Measurements from ENCODE around the gene PTBP1.
"Not testable (repeated sequence)": the region's sequence is repeated elsewhere in the genome, so short reads cannot be mapped to it uniquely, and the experiment has no call there.

The PTBP1 gene

GRCh38 chr19:845707-846521, 48.7 kb downstream of the PTBP1 start:
- no peaks in the 10 kb centered on the region for H3K79me2 ChIP-seq (ENCODE audit: low read length)

GRCh38 chr19:848386-848921, 51.2 kb downstream of the PTBP1 start:
- Histone ChIP-seq H3K9me2 (replicated peaks; ENCODE audit: insufficient read depth, low read length) (no peaks in the 10 kb centered on the region), H3K79me2 (ENCODE audit: low read length) (no peaks in the 10 kb centered on the region), H3K27me3 (replicated peaks; ENCODE audit: insufficient read depth, low read length) (peaks cover 89% of the 10 kb centered on the region), H3K9me3 (replicated peaks; ENCODE audit: insufficient read depth, low read length) (no peaks in the 10 kb centered on the region), H3K4me3 (ENCODE audit: low read length) (no peak overlapping the region), H3F3A (ENCODE audit: insufficient read depth, low read length) (peaks cover 9% of the 10 kb centered on the region), H3K27ac (ENCODE audit: low read length) (no peak overlapping the region), H2AFZ (ENCODE audit: low read length) (no peak overlapping the region), H3K4me2 (ENCODE audit: low read depth, low read length) (no peak overlapping the region), H3K9ac (ENCODE audit: low read length) (no peak overlapping the region), H3K36me3 (replicated peaks; ENCODE audit: insufficient read depth, low read length) (no peaks in the 10 kb centered on the region), H4K20me1 (ENCODE audit: insufficient read depth, low read length) (no peaks in the 10 kb centered on the region), H3K4me1 (ENCODE audit: low read length) (peaks cover 8% of the 10 kb centered on the region; the same call in 1 of the 2 replicates)
- TF ChIP-seq EZH2phosphoT487 (IDR thresholded peaks at IDR 0.05; ENCODE audit: low read length), result no peak
- no peak for TF ChIP-seq CTCF (IDR thresholded peaks at IDR 0.05; ENCODE audit: low read length)
- TF ChIP-seq EZH2 (optimal IDR thresholded peaks at IDR 0.05; ENCODE audit: low read depth, low read length), result no peak
- no peak for DNase-seq

More at GRCh38 chr19:845707-846521, 48.7 kb downstream of the PTBP1 start:
- Histone ChIP-seq H3K4me1 (ENCODE audit: low read length) (peaks cover 8% of the 10 kb centered on the region; the same call in 1 of the 2 replicates), H3K9me2 (replicated peaks; ENCODE audit: insufficient read depth, low read length) (no peaks in the 10 kb centered on the region), H3F3A (ENCODE audit: insufficient read depth, low read length) (peaks cover 9% of the 10 kb centered on the region), H3K36me3 (replicated peaks; ENCODE audit: insufficient read depth, low read length) (no peaks in the 10 kb centered on the region), H3K9me3 (replicated peaks; ENCODE audit: insufficient read depth, low read length) (no peaks in the 10 kb centered on the region), H2AFZ (ENCODE audit: low read length) (no peak overlapping the region), H3K27ac (ENCODE audit: low read length) (no peak overlapping the region), H3K4me3 (ENCODE audit: low read length) (no peak overlapping the region), H4K20me1 (ENCODE audit: insufficient read depth, low read length) (no peaks in the 10 kb centered on the region), H3K4me2 (ENCODE audit: low read depth, low read length) (peak overlapping the region; percentile 49; the same call in 1 of the 2 replicates), H3K27me3 (replicated peaks; ENCODE audit: insufficient read depth, low read length) (peaks cover 81% of the 10 kb centered on the region), H3K9ac (ENCODE audit: low read length) (no peak overlapping the region)
- TF ChIP-seq EZH2 (optimal IDR thresholded peaks at IDR 0.05; ENCODE audit: low read depth, low read length) (no peak), CTCF (IDR thresholded peaks at IDR 0.05; ENCODE audit: low read length) (no peak), EZH2phosphoT487 (IDR thresholded peaks at IDR 0.05; ENCODE audit: low read length) (no peak)
- no peak for DNase-seq

GRCh38 chr19:849195-849594, 51.9 kb downstream of the PTBP1 start:
- H3K27ac ChIP-seq (ENCODE audit: low read length); H3K4me1 ChIP-seq (ENCODE audit: low read length); H2AFZ ChIP-seq (ENCODE audit: low read length); H3K9me2 ChIP-seq (replicated peaks; ENCODE audit: insufficient read depth, low read length); H3F3A ChIP-seq (ENCODE audit: insufficient read depth, low read length); H3K4me2 ChIP-seq (ENCODE audit: low read depth, low read length); H3K9ac ChIP-seq (ENCODE audit: low read length); H3K4me3 ChIP-seq (ENCODE audit: low read length); DNase-seq; H3K79me2 ChIP-seq (ENCODE audit: low read length); H4K20me1 ChIP-seq (ENCODE audit: insufficient read depth, low read length); H3K36me3 ChIP-seq (replicated peaks; ENCODE audit: insufficient read depth, low read length); H3K9me3 ChIP-seq (replicated peaks; ENCODE audit: insufficient read depth, low read length): not testable (repeated sequence)
- H3K27me3 ChIP-seq (replicated peaks; ENCODE audit: insufficient read depth, low read length), result peaks cover 88% of the 10 kb centered on the region

Measured in MM.1S (cell line).